Panc1 (cell line): ENCODE measurements around the gene TAGLN.
"Not testable (repeated sequence)": the region's sequence is repeated elsewhere in the genome, so short reads cannot be mapped to it uniquely, and the experiment has no call there.

Experiments used
- CTCF ChIP-seq: fragments of 450-650 bp; IDR thresholded peaks from 2 replicates; pipeline ENCODE4 v1.5.1; 2017; ENCODE audit warnings: mild to moderate bottlenecking
- POLR2AphosphoS5 ChIP-seq: IDR thresholded peaks from 2 replicates; pipeline ENCODE4 v1.6.1; 2012; ENCODE audit warnings: mild to moderate bottlenecking, low read depth, low read length, moderate library complexity
- REST ChIP-seq, 2 experiments: IDR thresholded peaks; 2 replicates each; pipeline ENCODE4 v1.6.1; 2011 to 2012; ENCODE audit warnings: low read depth in 2 of 2, control low read depth in 1 of 2, low read length in 1 of 2, mild to moderate bottlenecking in 1 of 2, moderate library complexity in 1 of 2; ENCODE audit not compliant: insufficient read depth in 1 of 2
- SIN3A ChIP-seq: IDR thresholded peaks from 2 replicates; pipeline ENCODE4 v1.6.1; 2012; ENCODE audit warnings: low read depth, mild to moderate bottlenecking, low read length, moderate library complexity, borderline replicate concordance; ENCODE audit not compliant: insufficient read depth

- TF ChIP-seq CTCF; POLR2AphosphoS5; SIN3A; REST (IDR thresholded peaks at IDR 0.05; ENCODE audit: insufficient read depth in 1 of 2, low read depth in 2 of 2, low read length in 1 of 2): not testable (repeated sequence)
Measured at GRCh38 chr11:117206111-117206510, 6.9 kb downstream of the TAGLN start.
